HG03354 (cell line): ENCODE results near the gene DTX3.

Source experiments
- ATAC-seq: cut with Tn5 transposase; IDR thresholded peaks from one replicate; pipeline ENCODE4 v1.9.1; 2021; ENCODE audit warnings: mild to moderate bottlenecking; ENCODE audit not compliant: unreplicated experiment, poor library complexity, severe bottlenecking

DTX3 gene

DNA sequence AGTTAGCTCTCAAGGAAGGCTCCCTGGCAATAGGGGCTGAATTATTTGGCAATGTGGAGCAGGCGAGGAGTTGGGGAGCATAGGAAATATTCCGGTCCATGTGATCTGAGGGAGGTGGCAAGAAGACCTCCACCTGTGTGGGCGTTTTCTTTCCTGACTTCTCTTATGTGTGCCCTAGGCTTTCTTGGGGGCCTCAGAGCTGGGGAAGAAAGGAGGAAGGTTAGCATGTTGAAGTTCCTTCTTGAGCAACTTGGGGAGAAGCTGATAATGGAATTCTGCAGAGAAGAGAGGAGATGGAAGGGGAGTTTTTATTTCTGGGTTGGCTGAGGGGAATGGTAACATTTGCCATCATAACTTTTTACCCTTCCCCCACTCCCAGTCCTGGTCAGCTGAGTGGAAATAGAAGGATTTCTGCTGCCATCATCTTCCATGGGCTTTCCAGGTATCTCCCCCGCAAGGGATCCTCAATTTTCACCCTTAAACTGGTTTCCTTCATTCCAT is 1.2 kb downstream of the DTX3 start:
- ATAC-seq: no peak

DNA sequence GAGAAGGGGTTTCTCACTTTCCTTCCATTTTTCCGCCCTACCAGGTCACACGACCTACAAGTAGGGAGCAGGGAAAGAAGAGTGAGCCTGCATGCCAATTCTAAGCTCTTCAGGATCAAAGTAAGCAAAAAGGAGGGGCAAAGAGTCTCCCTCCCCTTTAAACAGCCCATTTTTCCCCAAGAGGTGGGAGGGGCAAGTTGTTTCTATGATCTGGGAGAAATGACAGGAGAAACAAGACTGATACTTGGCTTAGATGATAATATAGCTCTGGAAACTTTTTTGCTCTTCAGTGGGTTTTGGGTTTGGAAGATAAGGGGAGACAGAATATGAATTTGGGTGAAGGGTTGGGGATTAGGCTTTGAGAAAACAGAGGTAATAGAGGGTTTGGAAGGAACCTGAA is 1.8 kb downstream of the DTX3 start:
- no peak for ATAC-seq

DNA sequence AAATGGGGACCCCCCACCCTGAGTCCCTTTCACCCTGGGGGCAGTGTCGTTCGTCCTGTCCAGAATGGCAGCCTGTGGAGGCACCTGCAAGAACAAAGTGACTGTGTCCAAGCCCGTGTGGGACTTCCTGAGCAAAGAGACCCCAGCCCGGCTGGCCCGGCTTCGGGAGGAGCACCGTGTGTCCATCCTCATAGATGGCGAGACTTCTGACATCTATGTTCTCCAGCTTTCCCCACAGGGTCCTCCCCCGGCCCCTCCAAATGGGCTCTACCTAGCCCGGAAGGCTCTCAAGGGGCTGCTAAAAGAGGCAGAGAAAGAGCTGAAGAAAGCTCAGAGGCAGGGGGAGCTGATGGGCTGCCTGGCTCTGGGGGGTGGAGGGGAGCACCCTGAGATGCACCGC is 2.2 kb downstream of the DTX3 start:
- no peak for ATAC-seq

DNA sequence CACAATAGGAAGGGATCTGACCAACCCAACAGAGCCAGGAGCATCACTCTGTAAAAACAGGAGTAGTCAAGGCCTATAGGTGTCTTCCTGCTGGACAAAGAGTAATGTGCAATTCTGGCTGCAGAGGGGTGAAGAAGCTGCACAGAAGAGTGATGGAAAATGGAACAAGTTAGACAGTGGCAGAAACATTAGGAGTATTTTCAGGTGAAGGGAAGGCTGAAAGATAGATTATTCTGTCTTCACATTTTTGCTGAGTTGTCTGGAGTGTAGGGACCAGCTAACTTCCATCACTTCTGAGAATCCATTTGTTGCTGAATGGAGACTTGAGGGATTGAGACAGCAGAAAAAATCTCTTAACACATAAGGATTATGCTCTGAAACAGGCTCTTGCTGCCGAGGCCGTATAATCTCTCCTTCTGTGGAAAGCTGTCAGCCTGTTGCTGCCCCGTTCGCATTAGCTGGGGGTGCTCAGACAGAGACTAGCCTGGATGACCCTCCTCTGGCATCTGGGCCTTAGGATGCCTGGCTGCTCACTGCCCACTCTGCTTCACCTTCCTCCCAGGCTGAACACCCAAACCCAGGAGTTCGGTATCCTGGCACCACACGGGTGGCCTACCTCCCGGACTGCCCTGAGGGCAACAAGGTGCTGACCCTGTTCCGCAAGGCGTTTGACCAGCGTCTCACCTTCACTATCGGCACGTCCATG is 3.5 kb downstream of the DTX3 start:
- no peak for ATAC-seq

DNA sequence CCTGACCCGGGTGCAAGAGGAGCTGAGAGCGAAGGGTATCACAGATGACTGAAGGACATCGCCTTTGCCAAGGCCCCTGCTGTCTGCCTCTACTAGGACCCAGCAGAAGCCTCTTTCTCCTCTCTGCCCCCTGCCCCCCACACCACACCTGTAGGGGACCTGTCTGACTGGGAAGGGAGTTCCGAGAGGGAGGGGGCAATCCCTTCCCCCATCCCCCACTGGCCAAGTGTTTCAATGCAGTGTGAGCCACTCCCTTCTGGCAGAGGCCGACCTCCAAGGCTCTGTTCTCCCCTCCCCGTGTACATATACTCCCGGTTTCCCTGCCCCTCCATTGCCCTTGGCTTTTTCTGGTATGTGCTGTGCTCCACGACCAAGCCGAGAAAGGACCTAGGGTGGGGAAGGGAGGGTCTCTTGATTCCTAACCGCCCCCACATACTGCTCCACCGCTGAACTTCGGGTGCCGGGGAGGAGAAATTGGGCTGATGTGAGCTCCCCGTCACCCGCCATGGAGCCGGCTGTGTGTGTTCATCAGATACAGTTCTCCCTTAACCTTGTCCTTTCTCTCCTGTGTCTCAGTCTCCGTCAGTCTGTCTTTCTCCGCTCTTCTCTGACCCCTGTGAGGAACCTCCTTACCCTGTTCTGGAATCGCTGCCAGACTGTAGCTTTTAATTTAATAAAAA is 4.6 kb downstream of the DTX3 start:
- ATAC-seq: no peak

DNA sequence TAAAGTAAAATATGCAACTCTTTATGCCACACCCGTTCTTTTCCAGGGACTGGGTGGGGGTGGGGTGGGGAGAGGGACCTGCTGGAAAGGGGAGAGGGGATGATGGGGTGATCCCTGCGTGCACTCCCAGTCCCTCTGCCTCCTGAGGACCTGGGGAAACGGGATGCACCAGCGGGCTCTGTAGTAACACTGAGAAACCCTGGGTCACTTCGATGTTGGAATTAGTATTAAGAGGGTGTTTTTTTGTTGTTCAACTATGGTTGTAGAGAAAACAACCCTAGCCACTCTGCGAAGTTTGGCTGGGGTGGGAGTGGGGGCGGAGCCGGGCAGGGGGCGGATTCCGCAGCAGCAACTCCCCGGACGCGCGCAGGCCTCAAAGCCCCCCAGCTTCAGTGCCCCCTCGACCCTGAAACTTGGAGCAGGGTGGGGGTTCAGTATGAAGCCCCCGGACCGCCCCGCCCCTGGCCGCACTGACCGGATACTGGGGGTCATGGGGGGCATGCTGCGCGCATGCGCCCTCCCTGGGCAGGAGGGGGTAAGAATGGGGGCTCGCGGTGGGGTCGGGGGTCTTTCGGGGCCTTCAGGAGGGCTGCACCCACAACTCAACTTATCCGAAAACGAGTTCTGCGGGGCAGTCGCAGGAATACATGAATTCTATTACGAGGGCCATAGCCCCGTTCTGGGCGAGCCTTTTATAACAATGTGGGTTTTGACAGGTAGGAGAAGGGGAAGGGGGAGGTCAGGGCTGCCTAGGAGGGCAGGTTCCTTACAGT is 5.3 kb downstream of the DTX3 start:
- ATAC-seq: no peak

DNA sequence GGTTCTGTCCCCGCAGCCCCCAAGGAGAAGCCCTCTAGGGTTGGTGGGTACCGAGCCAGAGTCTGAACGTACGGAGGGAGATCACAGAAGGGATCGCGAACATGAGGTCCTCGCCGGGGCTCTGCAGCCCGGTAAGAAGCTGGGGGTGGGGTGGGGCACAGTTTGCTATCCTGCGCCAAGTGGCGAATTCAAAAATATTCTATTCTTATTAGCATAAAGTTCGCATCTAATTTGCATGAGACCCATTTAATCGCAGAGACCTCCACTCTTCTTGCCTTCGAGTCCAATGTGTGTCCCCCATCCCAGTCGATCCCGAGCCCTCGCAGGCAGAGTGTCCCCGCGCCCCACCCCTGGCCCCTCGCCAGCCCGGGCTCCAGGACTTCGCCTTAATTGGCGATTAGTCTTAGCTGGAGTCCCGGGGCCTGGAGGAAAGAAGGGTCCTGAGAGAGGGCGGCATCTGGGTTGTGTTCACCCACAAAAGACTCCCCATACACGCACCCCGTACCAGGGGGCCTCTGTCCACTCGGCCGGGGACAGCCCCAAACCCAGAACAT is 6.0 kb downstream of the DTX3 start:
- ATAC-seq: no peak

DNA sequence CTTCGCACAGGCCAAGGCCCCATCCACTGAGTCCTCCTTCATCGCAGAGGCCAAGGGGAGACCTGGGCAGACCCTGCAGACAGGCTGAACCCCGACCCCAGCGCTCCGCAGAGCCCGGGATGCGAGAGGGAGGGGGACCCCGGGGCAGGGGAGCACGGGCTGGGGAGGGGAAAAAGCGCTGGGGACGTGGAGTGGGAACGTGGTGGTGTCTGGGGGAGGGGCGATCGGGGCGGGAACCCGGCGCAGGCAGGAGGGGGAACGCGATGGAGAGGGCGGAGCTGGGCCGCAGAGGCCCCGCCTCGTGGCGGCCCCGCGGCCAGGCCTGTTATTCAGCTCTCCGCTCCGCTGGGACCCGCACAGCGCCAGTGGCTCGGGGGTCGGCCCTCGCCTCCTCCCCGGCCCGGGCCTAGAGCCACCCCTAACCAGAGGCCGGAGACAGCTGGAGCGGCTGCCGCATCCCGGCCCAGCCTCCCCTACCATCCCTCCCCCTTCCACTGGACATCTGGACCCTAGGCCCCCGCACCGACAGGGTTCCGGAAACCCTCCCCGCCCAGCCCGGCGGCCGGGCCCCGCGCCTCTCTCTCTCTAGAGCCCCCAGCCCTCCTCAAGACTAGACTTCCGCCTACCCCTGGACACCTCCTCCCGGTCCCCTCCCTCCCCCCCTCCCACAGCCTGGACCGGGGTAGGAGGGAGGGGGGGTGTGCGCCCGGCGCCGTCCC is 6.6 kb downstream of the DTX3 start, which contains the start of gene ARHGEF25:
TSS of gene ARHGEF25 (plus strand) at position 328 of the 719 bp plus-strand sequence. CDS start 460 bp downstream, outside the sequence.
- ATAC-seq: no peak

DNA sequence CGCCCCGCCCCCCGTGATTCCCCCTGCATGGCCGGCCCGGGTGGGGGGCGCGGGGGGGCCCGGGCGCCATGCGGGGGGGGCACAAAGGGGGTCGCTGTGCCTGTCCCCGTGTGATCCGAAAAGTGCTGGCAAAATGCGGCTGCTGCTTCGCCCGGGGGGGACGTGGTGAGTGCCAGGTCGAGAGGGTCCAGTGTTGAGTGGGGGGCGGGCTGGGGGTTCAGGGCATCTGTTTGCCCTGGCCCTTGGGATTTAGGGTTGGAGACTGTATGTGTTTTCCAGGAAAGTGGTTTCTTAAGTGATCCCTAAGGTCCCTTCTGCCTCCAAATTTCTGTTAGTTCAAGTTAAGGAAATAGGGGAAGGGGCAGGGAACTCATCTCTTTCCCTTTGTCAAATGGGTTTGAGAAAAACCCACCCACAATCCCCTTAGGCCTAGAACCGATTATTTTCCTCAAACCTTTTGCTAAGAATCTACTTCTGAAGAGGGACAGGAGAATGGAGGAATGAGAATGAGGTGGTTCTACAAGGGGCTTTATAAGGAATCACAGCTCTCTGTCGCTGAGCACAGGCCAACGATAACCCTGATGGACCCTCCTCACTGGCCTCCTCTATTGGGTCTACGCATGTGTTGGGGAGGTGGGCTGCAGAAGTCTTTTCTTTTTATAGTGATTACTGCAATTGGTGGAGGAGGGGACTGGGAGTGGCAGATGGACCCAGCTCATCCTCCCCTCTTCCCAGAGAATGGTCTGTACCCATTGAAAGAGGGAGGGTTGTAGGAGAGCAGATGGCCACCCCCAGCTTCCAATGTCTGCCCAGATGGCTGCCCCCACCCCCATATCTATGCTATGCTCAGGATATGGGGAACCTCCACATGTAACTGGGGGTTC is 7.4 kb downstream of the DTX3 start:
- no peak for ATAC-seq

DNA sequence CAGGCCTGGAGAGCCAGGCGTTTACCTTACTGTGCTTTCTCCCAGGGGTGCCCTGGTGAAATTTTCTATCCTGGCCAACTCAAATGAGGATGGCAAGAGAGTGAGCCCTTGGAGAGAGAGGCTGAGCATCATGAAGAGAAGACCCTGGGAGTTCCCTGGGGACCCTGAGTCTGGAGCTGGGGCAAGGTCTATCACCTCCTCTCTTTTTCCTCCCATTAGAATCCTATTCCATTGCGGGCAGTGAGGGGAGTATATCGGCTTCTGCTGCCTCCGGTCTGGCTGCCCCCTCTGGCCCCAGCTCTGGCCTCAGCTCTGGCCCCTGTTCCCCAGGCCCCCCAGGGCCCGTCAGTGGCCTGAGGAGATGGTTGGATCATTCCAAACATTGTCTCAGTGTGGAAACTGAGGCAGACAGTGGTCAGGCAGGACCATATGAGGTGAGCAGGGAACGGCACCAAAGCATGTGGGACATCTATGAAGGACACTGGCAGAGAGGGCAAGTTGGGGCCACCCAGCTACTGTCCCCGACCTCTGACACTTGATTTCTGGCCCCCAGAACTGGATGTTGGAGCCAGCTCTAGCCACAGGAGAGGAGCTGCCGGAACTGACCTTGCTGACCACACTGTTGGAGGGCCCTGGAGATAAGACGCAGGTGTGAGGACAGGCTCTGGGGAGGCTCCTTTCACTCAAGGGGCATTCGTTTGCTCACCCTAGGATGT is 8.2 kb downstream of the DTX3 start:
- ATAC-seq: no peak

DNA sequence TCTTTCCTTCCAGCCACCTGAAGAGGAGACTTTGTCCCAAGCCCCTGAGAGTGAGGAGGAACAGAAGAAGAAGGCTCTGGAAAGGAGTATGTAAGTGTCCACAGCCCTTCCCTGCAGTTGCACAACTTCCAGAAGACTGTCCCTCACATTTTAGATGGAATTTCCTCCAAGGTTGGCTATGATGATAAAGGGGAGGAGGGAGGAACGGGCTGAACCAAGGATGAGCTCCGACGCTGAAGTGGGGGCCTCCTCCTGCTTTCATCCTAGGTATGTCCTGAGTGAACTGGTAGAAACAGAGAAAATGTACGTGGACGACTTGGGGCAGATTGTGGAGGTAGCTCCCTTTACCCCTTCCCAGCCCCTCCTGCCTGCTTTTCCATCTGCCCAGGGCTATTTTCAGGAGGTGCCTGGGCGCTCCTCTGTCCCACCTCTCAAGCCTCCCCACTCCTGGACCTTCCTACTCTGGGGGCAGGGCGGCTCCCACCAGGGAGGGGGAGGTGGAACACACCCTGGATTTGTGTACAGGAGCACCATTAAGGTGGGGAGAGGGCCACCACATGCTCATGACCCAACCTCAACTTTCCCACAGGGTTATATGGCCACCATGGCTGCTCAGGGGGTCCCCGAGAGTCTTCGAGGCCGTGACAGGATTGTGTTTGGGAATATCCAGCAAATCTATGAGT is 8.9 kb downstream of the DTX3 start:
- no peak for ATAC-seq

DNA sequence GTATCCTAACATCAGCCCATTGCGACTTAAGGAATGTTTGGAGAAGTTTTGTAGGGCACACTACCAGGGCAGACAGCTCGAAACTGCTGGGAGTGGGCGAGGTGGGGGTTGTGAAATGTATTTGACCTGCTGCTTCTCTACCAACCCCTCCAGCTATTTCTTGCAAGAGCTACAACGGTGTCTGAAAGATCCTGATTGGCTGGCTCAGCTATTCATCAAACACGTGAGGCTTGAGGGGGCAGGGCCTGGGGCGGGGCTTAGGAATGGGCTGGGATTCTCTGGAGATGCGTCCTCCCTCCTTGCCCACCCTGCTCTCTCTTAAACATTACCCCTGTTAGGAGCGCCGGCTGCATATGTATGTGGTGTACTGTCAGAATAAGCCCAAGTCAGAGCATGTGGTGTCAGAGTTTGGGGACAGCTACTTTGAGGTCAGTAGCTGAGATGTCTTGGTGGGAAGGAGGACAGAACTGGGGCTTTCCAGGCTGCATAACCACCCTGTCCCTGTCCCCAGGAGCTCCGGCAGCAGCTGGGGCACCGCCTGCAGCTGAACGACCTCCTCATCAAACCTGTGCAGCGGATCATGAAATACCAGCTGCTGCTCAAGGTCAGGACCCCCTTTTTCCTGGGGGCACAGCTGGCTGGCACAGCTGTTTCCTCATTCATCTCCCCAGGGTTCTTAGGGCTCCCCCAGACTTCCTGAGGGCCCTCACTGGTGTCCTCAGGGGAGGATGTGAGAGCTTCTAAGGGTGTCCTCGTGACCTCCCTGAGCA is 9.7 kb downstream of the DTX3 start:
- ATAC-seq: peak; percentile 70

DNA sequence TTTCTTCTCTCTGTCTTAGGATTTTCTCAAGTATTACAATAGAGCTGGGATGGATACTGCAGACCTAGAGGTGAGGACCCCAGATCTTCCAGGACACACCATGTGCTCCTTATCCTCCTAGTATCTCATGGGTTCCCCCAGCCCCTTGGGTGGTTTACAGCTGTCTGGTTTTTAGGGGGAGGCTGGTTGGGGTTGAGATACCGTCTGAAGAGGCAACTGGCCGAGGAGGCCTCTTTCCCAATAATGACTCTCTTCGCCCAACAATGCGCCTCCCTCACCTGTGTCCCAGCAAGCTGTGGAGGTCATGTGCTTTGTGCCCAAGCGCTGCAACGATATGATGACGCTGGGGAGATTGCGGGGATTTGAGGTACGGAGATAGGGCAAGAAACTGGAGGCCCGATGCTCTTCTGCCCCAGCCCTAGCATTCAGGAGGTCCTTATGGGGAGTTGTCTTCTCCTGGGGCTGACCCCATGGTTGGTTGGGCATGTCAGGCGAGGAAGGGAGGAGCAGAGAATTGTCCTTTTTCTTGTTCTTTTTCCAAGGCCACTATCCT is 10.4 kb downstream of the DTX3 start:
- ATAC-seq: no peak

DNA sequence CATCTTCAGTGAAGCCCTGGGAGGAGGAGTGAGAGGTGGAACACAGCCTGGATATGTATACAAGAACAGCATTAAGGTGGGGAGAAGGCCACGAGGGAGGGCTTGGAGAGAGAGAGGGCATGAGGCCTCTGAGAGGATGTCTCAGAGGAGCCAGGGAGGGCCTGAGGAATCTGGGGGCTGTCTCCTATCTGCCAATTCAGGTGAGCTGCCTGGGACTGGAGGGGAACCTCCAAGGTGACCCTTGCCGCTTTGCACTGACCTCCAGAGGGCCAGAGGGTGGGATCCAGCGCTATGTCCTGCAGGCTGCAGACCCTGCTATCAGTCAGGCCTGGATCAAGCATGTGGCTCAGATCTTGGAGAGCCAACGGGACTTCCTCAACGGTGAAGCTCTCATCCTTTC is 11.0 kb downstream of the DTX3 start:
- no peak for ATAC-seq

DNA sequence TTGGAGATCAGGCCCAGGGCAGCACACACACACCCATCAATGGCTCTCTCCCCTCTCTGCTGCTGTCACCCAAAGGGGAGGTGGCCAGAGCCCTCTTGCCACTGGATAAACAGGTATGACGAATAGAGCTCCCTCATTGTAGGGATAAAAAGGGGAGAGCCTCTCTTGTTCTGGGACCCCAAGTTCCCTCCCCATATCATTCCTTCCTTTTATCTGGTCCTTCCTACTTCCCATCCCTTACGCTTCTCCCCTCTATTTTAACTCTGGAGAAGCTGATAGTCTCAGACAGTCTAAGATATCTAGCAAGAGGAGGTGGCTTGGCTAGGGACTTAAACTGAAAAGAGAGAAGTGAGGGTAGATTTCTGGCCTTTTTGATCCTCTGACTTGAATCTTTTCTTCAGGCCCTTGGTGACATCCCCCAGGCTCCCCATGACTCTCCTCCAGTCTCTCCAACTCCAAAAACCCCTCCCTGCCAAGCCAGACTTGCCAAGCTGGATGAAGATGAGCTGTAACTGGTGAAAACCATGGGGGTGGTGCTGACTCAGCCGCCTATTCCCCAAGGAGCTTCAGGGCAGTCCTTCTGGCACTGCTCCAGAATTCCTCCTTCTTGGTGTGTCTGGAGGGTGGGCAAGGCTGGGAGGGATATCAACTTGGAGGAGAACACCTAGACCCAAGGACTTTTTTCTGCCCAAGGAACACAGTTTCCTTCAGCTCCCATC is 11.9 kb downstream of the DTX3 start:
- no peak for ATAC-seq

DNA sequence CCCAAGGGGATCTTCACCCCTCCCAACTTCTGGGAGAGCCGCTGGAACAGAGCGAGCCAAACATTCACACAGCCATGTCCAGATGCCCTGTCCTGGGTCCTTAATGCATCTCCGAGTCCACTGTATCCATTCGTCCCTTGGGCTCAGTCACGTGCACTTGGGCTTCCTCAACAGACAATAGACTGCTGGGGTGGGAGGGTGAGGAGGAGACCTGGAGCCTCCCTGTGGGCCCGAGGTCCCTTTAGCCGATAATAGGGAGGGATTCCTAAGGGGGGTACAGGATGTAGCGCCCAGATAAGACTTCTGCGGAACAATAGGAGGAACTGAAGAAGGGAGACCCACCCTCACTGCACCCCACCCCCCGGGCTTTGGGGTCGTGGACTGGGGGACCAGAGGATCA is 13.3 kb downstream of the DTX3 start:
- no peak for ATAC-seq
